D721Med (cell line): ENCODE measurements around the gene SCAMP2.

Source experiments
- DNase-seq: peaks from one replicate; pipeline ENCODE4 v3.0.0; 2011; ENCODE audit warnings: low spot score; ENCODE audit not compliant: insufficient read length
- FAIRE-seq: peaks from 2 replicates; lab custom pipeline; 2011; peaks lifted over from hg19 to GRCh38; lab: Jason Lieb, UNC
- TF ChIP-seq, protein P1 (sequence below): IDR thresholded peaks from 2 replicates; pipeline ENCODE4 v1.5.1; 2012; ENCODE audit warnings: mild to moderate bottlenecking, control low read depth; ENCODE audit not compliant: insufficient read depth; ENCODE audit errors: missing control alignments

Gene SCAMP2

GRCh38 chr15:74825866-74826265 is 47.3 kb downstream of the SCAMP2 start:
- TF ChIP-seq, protein P1, sequence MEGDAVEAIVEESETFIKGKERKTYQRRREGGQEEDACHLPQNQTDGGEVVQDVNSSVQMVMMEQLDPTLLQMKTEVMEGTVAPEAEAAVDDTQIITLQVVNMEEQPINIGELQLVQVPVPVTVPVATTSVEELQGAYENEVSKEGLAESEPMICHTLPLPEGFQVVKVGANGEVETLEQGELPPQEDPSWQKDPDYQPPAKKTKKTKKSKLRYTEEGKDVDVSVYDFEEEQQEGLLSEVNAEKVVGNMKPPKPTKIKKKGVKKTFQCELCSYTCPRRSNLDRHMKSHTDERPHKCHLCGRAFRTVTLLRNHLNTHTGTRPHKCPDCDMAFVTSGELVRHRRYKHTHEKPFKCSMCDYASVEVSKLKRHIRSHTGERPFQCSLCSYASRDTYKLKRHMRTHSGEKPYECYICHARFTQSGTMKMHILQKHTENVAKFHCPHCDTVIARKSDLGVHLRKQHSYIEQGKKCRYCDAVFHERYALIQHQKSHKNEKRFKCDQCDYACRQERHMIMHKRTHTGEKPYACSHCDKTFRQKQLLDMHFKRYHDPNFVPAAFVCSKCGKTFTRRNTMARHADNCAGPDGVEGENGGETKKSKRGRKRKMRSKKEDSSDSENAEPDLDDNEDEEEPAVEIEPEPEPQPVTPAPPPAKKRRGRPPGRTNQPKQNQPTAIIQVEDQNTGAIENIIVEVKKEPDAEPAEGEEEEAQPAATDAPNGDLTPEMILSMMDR: no peak
- DNase-seq (no peak), FAIRE-seq (no peak)

GRCh38 chr15:74824976-74825375 is 48.2 kb downstream of the SCAMP2 start:
- TF ChIP-seq, protein P1: no peak
- DNase-seq: no peak
- FAIRE-seq: no peak

DNA sequence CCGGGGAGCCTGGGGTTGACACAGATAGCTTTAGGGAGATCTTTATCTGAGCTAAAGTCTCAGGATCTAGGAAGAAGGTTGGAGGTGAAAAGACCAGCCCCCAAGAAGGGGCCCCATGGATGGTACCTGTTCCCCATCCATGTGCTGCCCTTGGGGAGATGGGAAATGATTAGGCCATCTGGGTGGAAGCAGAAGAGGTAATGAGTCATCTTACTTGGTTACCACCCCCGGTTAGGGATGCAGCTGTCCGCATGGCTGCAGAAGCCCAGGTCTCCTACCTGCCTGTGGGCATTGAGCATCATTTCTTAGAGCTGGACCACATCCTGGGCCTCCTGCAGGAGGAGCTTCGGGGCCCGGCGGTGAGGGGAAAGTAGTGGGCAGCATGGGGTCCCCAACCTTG is 49.8 kb downstream of the SCAMP2 start:
- TF ChIP-seq, protein P1: no peak
- DNase-seq: no peak
- no peak for FAIRE-seq

- FAIRE-seq (no peak), DNase-seq (no peak)
- TF ChIP-seq, protein P1: no peak
Observed at GRCh38 chr15:74822233-74822632, 50.9 kb downstream of the SCAMP2 start.

GRCh38 chr15:74821790-74822158 is 51.4 kb downstream of the SCAMP2 start:
- DNase-seq (no peak), FAIRE-seq (no peak)
- TF ChIP-seq, protein P1: no peak

DNA sequence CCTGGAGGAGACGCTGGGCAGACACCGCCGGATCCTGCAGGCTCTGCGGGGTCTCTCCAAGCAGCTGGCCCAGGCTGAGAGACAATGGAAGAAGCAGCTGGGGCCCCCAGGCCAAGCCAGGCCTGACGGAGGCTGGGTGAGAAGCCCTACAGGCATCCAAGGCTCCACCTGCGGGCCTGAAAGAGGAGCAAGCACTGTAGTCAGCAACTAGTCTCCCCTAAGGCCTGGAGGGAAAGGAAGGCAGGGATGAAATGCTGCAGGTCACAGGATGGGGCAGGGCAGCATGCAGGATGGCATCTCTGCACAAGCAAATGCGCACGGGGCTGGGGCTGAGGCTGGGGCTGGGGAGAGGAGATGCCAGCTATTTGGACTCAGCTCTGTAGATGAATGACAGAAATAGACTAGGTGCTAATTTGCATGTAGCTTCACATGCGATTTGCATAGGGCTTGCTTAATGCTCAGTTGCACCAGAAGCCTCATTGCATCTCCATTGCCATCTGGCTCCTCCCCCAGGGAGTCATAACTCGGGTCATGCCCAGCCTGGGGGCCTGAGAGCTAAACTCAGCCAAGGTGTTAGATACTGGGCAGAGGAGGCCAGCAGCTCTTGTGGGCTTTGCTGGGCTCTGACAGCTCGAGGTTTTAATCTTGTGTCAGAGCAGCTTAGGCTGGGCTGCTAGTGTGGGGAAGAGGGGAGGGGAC is 51.9 kb downstream of the SCAMP2 start:
- DNase-seq (peak; percentile 96), FAIRE-seq (no peak)
- TF ChIP-seq, protein P1: no peak

DNA sequence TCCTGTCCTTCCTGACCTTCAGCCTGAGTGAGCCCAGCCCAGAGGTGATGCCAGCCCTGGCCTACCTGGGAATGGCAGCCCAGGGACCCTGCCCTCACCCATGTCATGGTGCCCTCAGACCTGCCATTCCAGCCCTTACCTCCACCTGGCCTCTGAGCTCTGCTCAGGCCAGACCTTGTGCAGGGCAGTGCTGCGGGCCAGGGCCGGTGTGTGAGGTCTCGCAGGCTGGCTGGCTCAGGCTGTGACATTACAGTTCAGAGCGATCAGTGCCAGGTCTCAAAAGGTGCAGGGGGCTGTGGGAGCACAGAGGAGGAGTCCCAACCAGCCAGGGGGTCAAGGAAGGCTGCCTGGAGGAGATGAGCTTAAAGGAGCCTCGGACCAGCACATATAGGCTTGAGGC is 53.1 kb downstream of the SCAMP2 start:
- DNase-seq: no peak
- no peak for FAIRE-seq
- TF ChIP-seq, protein P1: no peak
